HUES6 (cell line): Measurements from ENCODE around the gene NKTR.
"Not testable (repeated sequence)": the region's sequence is repeated elsewhere in the genome, so short reads cannot be mapped to it uniquely, and the experiment has no call there.

ENCODE experiments used
- H3K27ac ChIP-seq: 2 replicates; pipeline ENCODE4 v1.7.0; 2013; ENCODE audit warnings: low read depth, mild to moderate bottlenecking, low read length, inconsistent platforms
- H3K27me3 ChIP-seq: 2 replicates; pipeline ENCODE4 v1.6.1; 2013; ENCODE audit warnings: low read length; ENCODE audit not compliant: control insufficient read depth, insufficient read depth
- H3K36me3 ChIP-seq: 2 replicates; pipeline ENCODE4 v1.6.1; 2013; ENCODE audit warnings: low read length; ENCODE audit not compliant: control insufficient read depth, insufficient read depth
- H3K4me1 ChIP-seq: 2 replicates; pipeline ENCODE4 v1.6.1; 2013; ENCODE audit warnings: low read length; ENCODE audit not compliant: control insufficient read depth, insufficient read depth
- H3K4me3 ChIP-seq: 2 replicates; pipeline ENCODE4 v1.5.1; 2013; ENCODE audit warnings: low read depth, low read length
- H3K9ac ChIP-seq: one replicate; pipeline ENCODE4 v1.6.1; 2013; ENCODE audit warnings: mild to moderate bottlenecking, low read length
- H3K9me3 ChIP-seq: 2 replicates; pipeline ENCODE4 v1.6.1; 2013; ENCODE audit warnings: low read depth, low read length; ENCODE audit not compliant: control insufficient read depth, insufficient read depth

NKTR gene

GRCh38 chr3:42600111-42600957 is at the start of gene NKTR:
Gene NKTR, plus strand, starts transcription at chr3:42600686. Its CDS starts 321 bp downstream, at chr3:42601007.
- Histone ChIP-seq H3K9ac (peak within 1 kb of the TSS; percentile 95), H3K4me3 (peak within 1 kb of the TSS; percentile 81), H3K27ac (peak within 1 kb of the TSS; percentile 78), H3K9me3 (no peaks in the 10 kb centered on the region), H3K27me3 (no peaks in the 10 kb centered on the region), H3K4me1 (peaks cover 4% of the 10 kb centered on the region; the same call in 1 of the 2 replicates), H3K36me3 (peaks cover 16% of the 10 kb centered on the region)

GRCh38 chr3:42552830-42553229 is 47.7 kb upstream of the NKTR start:
- Histone ChIP-seq H3K27ac (no peak overlapping the region), H3K4me3 (no peak overlapping the region), H3K27me3 (no peaks in the 10 kb centered on the region), H3K9me3 (no peaks in the 10 kb centered on the region), H3K36me3 (peaks cover 73% of the 10 kb centered on the region), H3K4me1 (no peaks in the 10 kb centered on the region), H3K9ac (no peak overlapping the region)

GRCh38 chr3:42556089-42556632 is 44.3 kb upstream of the NKTR start:
- Histone ChIP-seq H3K27me3 (no peaks in the 10 kb centered on the region), H3K4me3 (no peak overlapping the region), H3K27ac (no peak overlapping the region), H3K9ac (no peak overlapping the region), H3K36me3 (peaks cover 82% of the 10 kb centered on the region), H3K4me1 (no peaks in the 10 kb centered on the region), H3K9me3 (no peaks in the 10 kb centered on the region)

DNA sequence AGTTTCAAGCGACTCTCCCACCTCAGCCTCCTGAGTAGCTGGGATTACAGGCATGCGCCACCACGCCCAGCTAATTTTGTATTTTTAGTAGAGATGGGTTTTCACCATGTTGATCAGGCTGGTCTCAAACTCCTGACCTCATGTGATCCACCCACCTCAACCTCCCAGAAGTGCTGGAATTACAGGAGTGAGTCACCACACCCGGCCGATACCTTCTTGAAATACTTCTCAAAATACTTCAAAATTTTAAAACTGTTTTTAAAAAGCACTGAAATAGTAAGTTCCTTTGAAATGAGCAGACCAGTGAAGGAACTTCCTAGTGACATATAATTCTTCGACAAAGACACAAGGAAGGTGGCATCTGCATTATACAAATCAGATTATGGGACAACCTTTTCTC is 43.7 kb upstream of the NKTR start:
- H3K9ac ChIP-seq, H3K27me3 ChIP-seq, H3K4me1 ChIP-seq, H3K9me3 ChIP-seq, H3K4me3 ChIP-seq, H3K27ac ChIP-seq: not testable (repeated sequence)
- peaks cover 84% of the 10 kb centered on the region for H3K36me3 ChIP-seq

DNA sequence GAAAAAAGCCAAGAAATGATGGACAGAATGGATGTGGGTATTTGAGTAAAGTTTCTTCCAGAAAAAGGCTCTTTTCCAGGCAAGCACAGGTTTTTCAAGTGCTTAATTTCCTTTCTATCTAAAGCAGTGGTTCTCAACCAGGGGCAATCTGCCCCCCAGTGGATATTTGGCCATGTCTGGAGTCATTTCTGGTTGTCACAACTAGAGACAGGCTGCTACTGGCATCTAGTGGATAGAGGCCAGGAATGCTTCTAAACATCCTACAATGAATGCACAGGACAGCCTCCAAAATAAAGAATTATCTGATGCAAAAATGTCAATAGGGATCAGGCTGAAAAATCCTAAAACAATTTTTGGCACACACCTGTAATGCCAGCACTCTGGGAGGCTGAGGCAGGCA is 42.6 kb upstream of the NKTR start:
- no peak overlapping the region for H3K9ac ChIP-seq
- no peaks in the 10 kb centered on the region for H3K27me3 ChIP-seq
- H3K27ac ChIP-seq: no peak overlapping the region
- peaks cover 86% of the 10 kb centered on the region for H3K36me3 ChIP-seq
- no peak overlapping the region for H3K4me3 ChIP-seq
- H3K9me3 ChIP-seq: no peaks in the 10 kb centered on the region
- H3K4me1 ChIP-seq: no peaks in the 10 kb centered on the region

DNA sequence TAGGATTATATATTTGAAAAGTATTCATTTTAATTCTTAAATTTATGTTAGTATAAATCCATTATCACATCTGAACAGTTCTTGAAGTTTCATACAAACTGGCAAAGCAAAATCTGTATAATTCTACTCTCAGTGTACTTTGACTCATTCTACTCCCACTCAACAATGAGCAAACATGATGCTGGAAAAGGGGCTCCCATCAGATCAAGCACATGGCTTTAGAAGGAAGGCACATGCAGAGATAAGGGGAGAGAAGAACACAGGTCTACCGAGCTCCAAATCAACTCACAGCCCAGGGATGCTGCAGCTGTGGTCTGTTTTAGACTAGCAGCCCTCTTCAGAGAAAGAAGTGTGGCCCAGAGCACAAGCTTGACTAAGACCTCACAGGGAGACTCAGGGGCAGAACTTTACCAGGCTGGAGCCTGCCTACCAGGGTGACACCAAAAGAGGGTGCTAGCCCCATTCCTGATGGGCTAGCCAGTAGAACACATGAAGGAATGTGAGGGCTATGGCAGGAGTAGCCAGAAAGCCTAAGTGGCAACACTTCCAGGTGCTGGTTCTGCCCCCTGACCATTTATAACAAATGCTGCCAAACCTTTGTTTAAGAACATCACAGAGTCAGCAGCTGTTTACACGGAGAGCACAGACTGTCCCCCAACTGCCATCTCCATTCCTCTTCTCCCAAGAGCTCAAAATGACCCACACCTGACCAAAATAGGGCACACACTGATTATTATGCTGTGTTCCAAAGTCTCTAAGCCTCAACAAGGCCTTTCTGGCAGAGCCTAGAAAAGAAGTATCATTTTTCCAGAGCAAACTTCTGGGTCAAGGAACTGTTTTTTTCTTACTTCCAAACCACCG is 38.2 kb upstream of the NKTR start:
- Histone ChIP-seq H3K27me3 (no peaks in the 10 kb centered on the region), H3K9me3 (no peaks in the 10 kb centered on the region), H3K27ac (no peak overlapping the region), H3K4me1 (no peaks in the 10 kb centered on the region), H3K9ac (no peak overlapping the region), H3K36me3 (peaks cover 85% of the 10 kb centered on the region), H3K4me3 (no peak overlapping the region)

DNA sequence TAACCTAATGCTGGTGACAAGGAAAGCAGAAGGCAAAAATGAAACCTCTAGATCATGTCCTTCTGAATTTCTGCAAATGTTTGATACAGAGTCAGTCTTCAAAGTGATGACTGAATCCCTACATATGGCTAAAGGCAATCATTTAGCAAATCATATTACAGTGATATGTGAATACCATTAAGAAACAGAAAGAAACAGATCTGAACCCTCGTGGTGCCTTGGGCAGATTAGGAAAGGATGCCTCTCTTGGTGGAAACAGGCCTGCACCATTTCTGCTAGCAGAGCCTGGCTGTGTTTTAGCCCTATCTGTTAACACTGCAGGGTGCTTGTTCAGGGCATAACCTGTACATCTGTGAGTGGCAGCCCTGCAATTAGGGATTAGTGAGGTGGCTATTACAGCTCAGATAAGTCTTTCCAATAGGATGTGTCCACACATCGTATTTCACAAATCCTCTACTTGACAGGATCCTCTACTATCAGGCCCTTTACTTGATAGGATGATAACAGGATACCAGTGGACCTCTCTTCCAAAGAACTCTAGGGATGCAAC is 30.8 kb upstream of the NKTR start:
- Histone ChIP-seq H3K27ac (no peak overlapping the region), H3K36me3 (peaks cover 32% of the 10 kb centered on the region), H3K4me1 (0 out of 2 replicates have a peak, but pooled peaks cover 2% of the 10 kb centered on the region)

DNA sequence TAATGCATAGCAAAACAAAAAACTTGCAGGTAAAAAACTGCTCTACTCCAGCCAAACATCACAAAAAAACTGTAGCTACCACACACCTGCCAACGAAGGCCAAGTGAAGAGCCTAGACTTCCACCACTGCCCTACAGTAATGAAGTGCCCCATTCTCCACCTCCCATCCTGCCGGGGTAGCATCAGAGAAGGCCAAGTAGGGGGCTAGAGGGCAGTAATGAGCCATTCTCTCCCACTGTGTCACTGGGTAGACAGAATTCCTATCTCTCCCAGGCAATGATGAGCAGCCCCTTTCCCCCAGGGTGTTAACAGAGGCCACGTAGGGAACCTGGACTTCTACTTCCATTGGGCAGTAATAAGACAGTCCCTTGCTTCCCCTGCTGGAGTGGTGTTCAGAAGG is 28.2 kb upstream of the NKTR start:
- H3K9ac ChIP-seq: no peak overlapping the region
- H3K4me1 ChIP-seq: 0 out of 2 replicates have a peak, but pooled peaks cover 2% of the 10 kb centered on the region
- no peaks in the 10 kb centered on the region for H3K27me3 ChIP-seq
- peaks cover 10% of the 10 kb centered on the region for H3K9me3 ChIP-seq
- H3K36me3 ChIP-seq: peaks cover 17% of the 10 kb centered on the region
- no peak overlapping the region for H3K27ac ChIP-seq
- H3K4me3 ChIP-seq: no peak overlapping the region

More for the DNA sequence above, 30.8 kb upstream of the NKTR start:
- Histone ChIP-seq H3K9me3 (no peaks in the 10 kb centered on the region; the same call in 1 of the 2 replicates), H3K9ac (no peak overlapping the region), H3K4me3 (no peak overlapping the region), H3K27me3 (no peaks in the 10 kb centered on the region)

DNA sequence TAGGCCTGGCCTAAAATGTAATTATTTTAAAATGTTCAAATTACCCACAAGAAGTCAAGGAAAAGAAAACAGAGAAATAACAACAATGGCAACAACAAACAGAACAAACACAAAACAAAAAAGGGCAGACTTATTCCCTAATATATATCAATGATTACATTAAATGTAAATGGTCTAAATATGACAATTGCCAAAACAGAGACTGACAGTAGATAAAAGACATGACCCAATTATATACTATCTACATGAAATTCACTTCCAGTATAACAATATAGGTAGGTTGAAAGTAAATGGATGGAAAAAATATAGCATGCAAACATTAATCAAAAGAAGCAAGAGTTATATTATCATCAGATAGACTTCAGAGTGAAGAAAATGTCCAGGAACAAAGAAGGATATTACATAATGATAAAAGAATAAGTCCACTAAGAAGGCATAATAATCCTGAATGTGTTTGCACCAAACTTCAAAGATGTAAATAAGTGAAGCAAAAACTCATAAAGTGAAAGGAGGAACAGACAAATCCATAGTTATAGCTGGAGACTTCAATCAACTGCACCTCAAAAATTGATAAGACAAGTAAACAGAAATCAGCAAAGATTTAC is 25.2 kb upstream of the NKTR start:
- H3K9ac ChIP-seq: no peak overlapping the region
- H3K4me3 ChIP-seq: no peak overlapping the region
- no peak overlapping the region for H3K27ac ChIP-seq
- H3K4me1 ChIP-seq: peaks cover 4% of the 10 kb centered on the region; the same call in 1 of the 2 replicates
- H3K36me3 ChIP-seq: peaks cover 14% of the 10 kb centered on the region
- H3K9me3 ChIP-seq: peaks cover 10% of the 10 kb centered on the region
- H3K27me3 ChIP-seq: no peaks in the 10 kb centered on the region

DNA sequence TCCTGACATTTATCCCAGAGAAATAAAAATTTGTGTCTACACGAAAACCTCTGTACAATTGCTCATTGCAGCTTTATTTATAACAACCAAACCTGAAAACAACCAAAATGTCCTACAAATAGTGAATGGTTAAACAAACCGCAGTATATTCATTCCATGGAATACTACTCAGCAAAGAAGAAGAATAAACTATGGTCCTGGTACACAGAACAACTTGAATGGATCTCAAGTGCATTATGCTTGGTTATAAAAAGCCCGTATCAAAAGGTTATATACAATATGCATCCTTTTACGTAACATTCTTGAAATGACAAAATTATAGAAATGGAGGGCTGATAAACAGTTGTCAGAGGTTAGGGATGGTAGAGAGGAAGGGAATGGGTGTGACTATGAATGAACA is 22.4 kb upstream of the NKTR start:
- H3K9ac ChIP-seq: no peak overlapping the region

More for the DNA sequence above, 22.4 kb upstream of the NKTR start:
- H3K4me3 ChIP-seq: no peak overlapping the region
- H3K36me3 ChIP-seq: peaks cover 14% of the 10 kb centered on the region
- peaks cover 10% of the 10 kb centered on the region for H3K9me3 ChIP-seq
- no peaks in the 10 kb centered on the region for H3K27me3 ChIP-seq
- no peak overlapping the region for H3K27ac ChIP-seq
- peaks cover 13% of the 10 kb centered on the region for H3K4me1 ChIP-seq
